Endothelial cell (in vitro differentiated cells): Measurements from ENCODE around the gene BCAS4. TPM values are rescaled to one million over a fixed set of nuclear protein-coding genes. Genes with fewer than 3 reads are reported as not detected.

ENCODE experiments used
- DNase-seq: peaks from one replicate; pipeline ENCODE4 v3.0.0; 2021; ENCODE audit warnings: low spot score
- H3K27ac Mint-ChIP-seq: one replicate; pipeline ENCODE4 v1.8.0; 2021; ENCODE audit warnings: mixed read lengths, inconsistent platforms; ENCODE audit not compliant: unreplicated experiment
- H3K27me3 Mint-ChIP-seq: one replicate; pipeline ENCODE4 v1.8.0; 2021; ENCODE audit warnings: mild to moderate bottlenecking, moderate library complexity, mixed read lengths, inconsistent platforms; ENCODE audit not compliant: unreplicated experiment
- H3K36me3 Mint-ChIP-seq: one replicate; pipeline ENCODE4 v1.8.0; 2021; ENCODE audit warnings: mild to moderate bottlenecking, low read depth, mixed read lengths, inconsistent platforms; ENCODE audit not compliant: unreplicated experiment
- H3K4me1 Mint-ChIP-seq: one replicate; pipeline ENCODE4 v1.8.0; 2021; ENCODE audit warnings: mild to moderate bottlenecking, mixed read lengths, inconsistent platforms; ENCODE audit not compliant: unreplicated experiment
- H3K4me3 Mint-ChIP-seq: one replicate; pipeline ENCODE4 v1.8.0; 2021; ENCODE audit warnings: mild to moderate bottlenecking, mixed read lengths, inconsistent platforms; ENCODE audit not compliant: unreplicated experiment
- H3K9me3 Mint-ChIP-seq: one replicate; pipeline ENCODE4 v1.8.0; 2021; ENCODE audit warnings: mixed read lengths, inconsistent platforms; ENCODE audit not compliant: unreplicated experiment
- CTCF ChIP-seq: fragments of 200-600 bp; sonication (generic); IDR thresholded peaks from one replicate; pipeline ENCODE4 v1.5.0; 2021; ENCODE audit warnings: antibody characterized with exemption; ENCODE audit not compliant: unreplicated experiment
- long read RNA-seq: library from polyadenylated mRNA; unstranded; transcript quantifications from one replicate; pipeline ENCODE4 v2.0.0, GENCODE V29; 2020; ENCODE audit not compliant: unreplicated experiment
- total RNA-seq: library from RNA; stranded (reverse); fragmentation: NEBNext Ultra II Directional; extraction: Animal tissue kit (Norgen Biotek cat#: 25700); gene quantifications from one replicate; pipeline ENCODE4 v1.2.1, GENCODE V29; 2021; ENCODE audit not compliant: unreplicated experiment

Gene BCAS4
- 7.6 TPM for total RNA-seq
- long read RNA-seq, full-length matches to known transcripts = 3 of 8 reads
- long read RNA-seq, partial matches to known transcripts = 3 of 8 reads
- long read RNA-seq, other reads (novel, unspliced or antisense) = 2 of 8 reads

GRCh38 chr20:50794846-50795634 lies at the start of gene BCAS4:
Gene BCAS4, plus strand, starts transcription at chr20:50795061. Its CDS starts 23 bp downstream, at chr20:50795084.
- H3K36me3 Mint-ChIP-seq = no peaks in the 10 kb centered on the region
- TF ChIP-seq CTCF = peak; percentile 80

GRCh38 chr20:50745634-50746137 lies 49.2 kb upstream of the BCAS4 start:
- H3K36me3 Mint-ChIP-seq = no peaks in the 10 kb centered on the region
- no peaks in the 10 kb centered on the region for H3K9me3 Mint-ChIP-seq
- H3K27me3 Mint-ChIP-seq = no peaks in the 10 kb centered on the region

More at GRCh38 chr20:50794846-50795634, at the start of gene BCAS4:
- Mint-ChIP-seq H3K4me3 (peak within 1 kb of the TSS; percentile 87), H3K9me3 (no peaks in the 10 kb centered on the region), H3K27ac (no peak within 1 kb of the TSS), H3K4me1 (peaks cover 2% of the 10 kb centered on the region), H3K27me3 (peaks cover 2% of the 10 kb centered on the region)
- peak; percentile 90 for DNase-seq

GRCh38 chr20:50746138-50746940 lies 48.5 kb upstream of the BCAS4 start:
- Mint-ChIP-seq H3K9me3 (no peaks in the 10 kb centered on the region), H3K4me3 (no peak overlapping the region), H3K27ac (no peak overlapping the region), H3K36me3 (no peaks in the 10 kb centered on the region), H3K4me1 (peaks cover 1% of the 10 kb centered on the region), H3K27me3 (no peaks in the 10 kb centered on the region)
- DNase-seq = no peak
- no peak for TF ChIP-seq CTCF

More at GRCh38 chr20:50745634-50746137, 49.2 kb upstream of the BCAS4 start:
- no peak overlapping the region for H3K27ac Mint-ChIP-seq
- TF ChIP-seq CTCF = no peak
- H3K4me3 Mint-ChIP-seq = no peak overlapping the region
- no peak for DNase-seq
- H3K4me1 Mint-ChIP-seq = peaks cover 6% of the 10 kb centered on the region

GRCh38 chr20:50747275-50747674 lies 47.6 kb upstream of the BCAS4 start:
- Mint-ChIP-seq H3K36me3 (no peaks in the 10 kb centered on the region), H3K9me3 (no peaks in the 10 kb centered on the region), H3K27me3 (no peaks in the 10 kb centered on the region), H3K4me1 (no peaks in the 10 kb centered on the region), H3K4me3 (no peak overlapping the region), H3K27ac (no peak overlapping the region)
- no peak for TF ChIP-seq CTCF
- no peak for DNase-seq
